Panc1 (cell line): ENCODE measurements around the gene YBX3. TPM values are rescaled to one million over a fixed set of nuclear protein-coding genes. Genes with fewer than 3 reads are reported as not detected.

ENCODE experiments used
- ATAC-seq: fragments of 200-7000 bp; cut with Tn5 transposase; 2 replicates; pipeline ENCODE4 v1.9.1; 2020; ENCODE audit warnings: mild to moderate bottlenecking, moderate library complexity
- BruUV-seq: library from RNA; stranded (reverse); fragments of 400-500 nt; replicated peaks from 2 replicates; lab custom pipeline; 2021; lab: Mats Ljungman, UMichigan
- CTCF ChIA-PET: fragments of 300-600 bp; sonication (Branson Sonifier 250); formaldehyde crosslinking; loops from one replicate; lab custom pipeline; 2022; ENCODE audit warnings: antibody characterized with exemption; lab: Charles Lee
- POLR2A ChIA-PET: fragments of 300-600 bp; sonication (Branson Sonifier 250); formaldehyde crosslinking; loops from one replicate; lab custom pipeline; 2022; ENCODE audit warnings: antibody characterized with exemption; lab: Charles Lee
- DNase-seq: peaks from one replicate; pipeline ENCODE4 v3.0.0-alpha.2; 2010; ENCODE audit warnings: low read depth, low spot score
- H3K27ac ChIP-seq: 2 replicates; pipeline ENCODE4 v1.5.1; 2011; ENCODE audit warnings: mild to moderate bottlenecking, low read length, inconsistent platforms
- H3K27me3 ChIP-seq: fragments of 200-500 bp; sonication (Bioruptor generic); 2 replicates; pipeline ENCODE4 v1.6.0; 2014; ENCODE audit warnings: low read length, inconsistent platforms; ENCODE audit not compliant: control insufficient read depth, insufficient read depth
- H3K36me3 ChIP-seq: fragments of 200-500 bp; sonication (Bioruptor generic); 2 replicates; pipeline ENCODE4 v1.5.1; 2014; ENCODE audit warnings: inconsistent platforms, mild to moderate bottlenecking, low read length, moderate library complexity; ENCODE audit not compliant: control insufficient read depth, insufficient read depth
- H3K4me1 ChIP-seq: 2 replicates; pipeline ENCODE4 v1.5.1; 2011; ENCODE audit warnings: inconsistent platforms, mild to moderate bottlenecking, low read length, moderate library complexity; ENCODE audit not compliant: control insufficient read depth, insufficient read depth
- H3K4me3 ChIP-seq, 2 experiments: 2 replicates each; pipeline ENCODE4 v1.5.1; 2011 to 2012; ENCODE audit warnings: low read depth in 2 of 2, low read length in 2 of 2, mild to moderate bottlenecking in 2 of 2, inconsistent platforms in 1 of 2, moderate library complexity in 1 of 2
- H3K9me3 ChIP-seq: fragments of 200-500 bp; sonication (Bioruptor generic); 2 replicates; pipeline ENCODE4 v1.5.1; 2014; ENCODE audit warnings: low read depth, mild to moderate bottlenecking, inconsistent platforms, low read length, moderate library complexity; ENCODE audit not compliant: control insufficient read depth, insufficient read depth
- POLR2AphosphoS5 ChIP-seq: IDR thresholded peaks from 2 replicates; pipeline ENCODE4 v1.6.1; 2012; ENCODE audit warnings: mild to moderate bottlenecking, low read depth, low read length, moderate library complexity
- SIN3A ChIP-seq: IDR thresholded peaks from 2 replicates; pipeline ENCODE4 v1.6.1; 2012; ENCODE audit warnings: low read depth, mild to moderate bottlenecking, low read length, moderate library complexity, borderline replicate concordance; ENCODE audit not compliant: insufficient read depth
- TCF7L2 ChIP-seq: IDR thresholded peaks from 2 replicates; pipeline ENCODE4 v1.6.1; 2011; ENCODE audit warnings: mild to moderate bottlenecking, low read depth, low read length, inconsistent platforms
- in situ Hi-C: cut with HindIII; loops from 2 replicates; pipeline ENCODE4 v1.10.0; 2016; ENCODE audit warnings: low sequenced_read_pairs, low pct_unique_long_range_greater_than_20kb
- intact Hi-C: fragments of 100-400 bp; cut with micrococcal nuclease; formaldehyde crosslinking; loops from one replicate; pipeline ENCODE4 v1.10.0; 2022; ENCODE audit not compliant: unreplicated experiment
- total RNA-seq: library from RNA; stranded (reverse); gene quantifications from one replicate; pipeline ENCODE4 v1.2.1, GENCODE V29; 2021; ENCODE audit not compliant: unreplicated experiment
- TF ChIP-seq, protein P1 (sequence below): fragments of 450-650 bp; IDR thresholded peaks from 2 replicates; pipeline ENCODE4 v1.5.1; 2017; ENCODE audit warnings: mild to moderate bottlenecking
- TF ChIP-seq, protein P2 (sequence below), 2 experiments: IDR thresholded peaks; 2 replicates each; pipeline ENCODE4 v1.6.1; 2011 to 2012; ENCODE audit warnings: low read depth in 2 of 2, control low read depth in 1 of 2, low read length in 1 of 2, mild to moderate bottlenecking in 1 of 2, moderate library complexity in 1 of 2; ENCODE audit not compliant: insufficient read depth in 1 of 2

Gene YBX3
- total RNA-seq, 1 experiment from 2014 or later = 155 TPM

DNA sequence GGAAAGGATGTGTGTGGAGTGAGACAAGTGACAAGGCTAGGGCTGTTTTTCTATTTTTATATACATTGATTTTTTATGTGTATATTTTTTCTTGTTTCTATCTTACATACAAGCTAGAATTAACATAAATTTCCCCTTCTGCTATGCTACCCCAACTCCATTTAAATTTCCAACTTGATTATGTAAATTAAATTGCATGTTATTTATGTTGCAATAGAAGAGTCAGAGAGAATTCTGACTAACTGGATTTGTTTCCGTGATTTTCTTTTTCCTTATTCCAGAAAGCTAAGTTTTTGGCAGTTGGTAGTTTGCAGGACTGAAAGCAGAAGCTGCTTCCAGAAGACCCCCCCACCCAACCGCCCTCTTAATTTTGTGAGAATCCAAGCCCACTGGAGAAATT lies 8.9 kb upstream of the YBX3 start:
- ChIA-PET POLR2A (interaction anchor here (0.6 kb wide), 1 partner anchor 8 kb away, joined by 4 read pairs; no protein-coding TSS in a partner anchor), CTCF (interaction anchor here (1.4 kb wide), 1 partner anchor 18 kb away, joined by 3 read pairs; no protein-coding TSS in a partner anchor)
- intact Hi-C loops (no loop called here), in situ Hi-C loops (no loop called here)
- H3K27ac ChIP-seq = no peak overlapping the region
- TF ChIP-seq, protein P1, sequence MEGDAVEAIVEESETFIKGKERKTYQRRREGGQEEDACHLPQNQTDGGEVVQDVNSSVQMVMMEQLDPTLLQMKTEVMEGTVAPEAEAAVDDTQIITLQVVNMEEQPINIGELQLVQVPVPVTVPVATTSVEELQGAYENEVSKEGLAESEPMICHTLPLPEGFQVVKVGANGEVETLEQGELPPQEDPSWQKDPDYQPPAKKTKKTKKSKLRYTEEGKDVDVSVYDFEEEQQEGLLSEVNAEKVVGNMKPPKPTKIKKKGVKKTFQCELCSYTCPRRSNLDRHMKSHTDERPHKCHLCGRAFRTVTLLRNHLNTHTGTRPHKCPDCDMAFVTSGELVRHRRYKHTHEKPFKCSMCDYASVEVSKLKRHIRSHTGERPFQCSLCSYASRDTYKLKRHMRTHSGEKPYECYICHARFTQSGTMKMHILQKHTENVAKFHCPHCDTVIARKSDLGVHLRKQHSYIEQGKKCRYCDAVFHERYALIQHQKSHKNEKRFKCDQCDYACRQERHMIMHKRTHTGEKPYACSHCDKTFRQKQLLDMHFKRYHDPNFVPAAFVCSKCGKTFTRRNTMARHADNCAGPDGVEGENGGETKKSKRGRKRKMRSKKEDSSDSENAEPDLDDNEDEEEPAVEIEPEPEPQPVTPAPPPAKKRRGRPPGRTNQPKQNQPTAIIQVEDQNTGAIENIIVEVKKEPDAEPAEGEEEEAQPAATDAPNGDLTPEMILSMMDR = no peak
- TF ChIP-seq POLR2AphosphoS5 (no peak), TCF7L2 (no peak)
- no peak for DNase-seq
- no peak overlapping the region for H3K4me3 ChIP-seq
- H3K4me1 ChIP-seq = no peaks in the 10 kb centered on the region
- H3K36me3 ChIP-seq = no peaks in the 10 kb centered on the region
- no TSS peak for BruUV-seq
- H3K27me3 ChIP-seq = no peaks in the 10 kb centered on the region; the same call in 1 of the 2 replicates
- no peaks in the 10 kb centered on the region for H3K9me3 ChIP-seq
- ATAC-seq = no peak

DNA sequence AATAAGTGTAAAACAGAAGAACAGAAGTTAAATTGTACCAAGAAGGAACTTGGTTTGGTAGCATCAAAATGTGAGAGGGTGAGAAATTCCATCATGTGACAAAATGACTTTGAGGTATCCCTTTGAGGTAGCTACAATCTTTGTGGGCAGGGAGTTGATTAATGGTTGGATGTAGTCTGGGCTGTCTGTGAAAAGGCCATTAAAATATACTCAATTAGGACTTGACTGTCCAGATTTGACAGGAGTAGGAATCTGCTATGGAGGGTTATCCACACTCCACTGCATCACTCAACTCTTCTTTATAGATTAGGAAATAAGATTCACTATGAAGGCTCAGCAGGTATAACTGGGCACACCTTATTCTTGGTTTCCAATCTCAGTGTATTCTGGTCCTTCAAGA lies 7.4 kb upstream of the YBX3 start:
- ChIA-PET CTCF (no interaction called here), POLR2A (no interaction called here)
- Histone ChIP-seq H3K9me3 (no peaks in the 10 kb centered on the region), H3K4me1 (no peaks in the 10 kb centered on the region), H3K27ac (no peak overlapping the region), H3K4me3 (no peak overlapping the region), H3K27me3 (no peaks in the 10 kb centered on the region; the same call in 1 of the 2 replicates), H3K36me3 (no peaks in the 10 kb centered on the region)
- TF ChIP-seq POLR2AphosphoS5 (no peak), SIN3A (no peak), TCF7L2 (no peak)
- TF ChIP-seq, protein P2, sequence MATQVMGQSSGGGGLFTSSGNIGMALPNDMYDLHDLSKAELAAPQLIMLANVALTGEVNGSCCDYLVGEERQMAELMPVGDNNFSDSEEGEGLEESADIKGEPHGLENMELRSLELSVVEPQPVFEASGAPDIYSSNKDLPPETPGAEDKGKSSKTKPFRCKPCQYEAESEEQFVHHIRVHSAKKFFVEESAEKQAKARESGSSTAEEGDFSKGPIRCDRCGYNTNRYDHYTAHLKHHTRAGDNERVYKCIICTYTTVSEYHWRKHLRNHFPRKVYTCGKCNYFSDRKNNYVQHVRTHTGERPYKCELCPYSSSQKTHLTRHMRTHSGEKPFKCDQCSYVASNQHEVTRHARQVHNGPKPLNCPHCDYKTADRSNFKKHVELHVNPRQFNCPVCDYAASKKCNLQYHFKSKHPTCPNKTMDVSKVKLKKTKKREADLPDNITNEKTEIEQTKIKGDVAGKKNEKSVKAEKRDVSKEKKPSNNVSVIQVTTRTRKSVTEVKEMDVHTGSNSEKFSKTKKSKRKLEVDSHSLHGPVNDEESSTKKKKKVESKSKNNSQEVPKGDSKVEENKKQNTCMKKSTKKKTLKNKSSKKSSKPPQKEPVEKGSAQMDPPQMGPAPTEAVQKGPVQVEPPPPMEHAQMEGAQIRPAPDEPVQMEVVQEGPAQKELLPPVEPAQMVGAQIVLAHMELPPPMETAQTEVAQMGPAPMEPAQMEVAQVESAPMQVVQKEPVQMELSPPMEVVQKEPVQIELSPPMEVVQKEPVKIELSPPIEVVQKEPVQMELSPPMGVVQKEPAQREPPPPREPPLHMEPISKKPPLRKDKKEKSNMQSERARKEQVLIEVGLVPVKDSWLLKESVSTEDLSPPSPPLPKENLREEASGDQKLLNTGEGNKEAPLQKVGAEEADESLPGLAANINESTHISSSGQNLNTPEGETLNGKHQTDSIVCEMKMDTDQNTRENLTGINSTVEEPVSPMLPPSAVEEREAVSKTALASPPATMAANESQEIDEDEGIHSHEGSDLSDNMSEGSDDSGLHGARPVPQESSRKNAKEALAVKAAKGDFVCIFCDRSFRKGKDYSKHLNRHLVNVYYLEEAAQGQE (IDR thresholded peaks at IDR 0.05; ENCODE audit: insufficient read depth in 1 of 2, low read depth in 2 of 2, low read length in 1 of 2) = no peak
- TF ChIP-seq, protein P1 = no peak
- intact Hi-C loops (no loop called here), in situ Hi-C loops (no loop called here)
- ATAC-seq (no peak), DNase-seq (no peak)
- BruUV-seq = no TSS peak
